Keratinocyte (primary cell): ENCODE results near the gene SLC25A21.

Experiments used
- EZH2 ChIP-seq: IDR thresholded peaks from one replicate; pipeline ENCODE4 v1.6.1; 2012; ENCODE audit warnings: inconsistent platforms, mild to moderate bottlenecking, low read length, moderate library complexity
- TF ChIP-seq, protein P1 (sequence below), 3 experiments: IDR thresholded peaks in 1 of 3; conservative IDR thresholded peaks in 1 of 3; optimal IDR thresholded peaks in 1 of 3; 2 replicates in 2 of 3; 3 replicates in 1 of 3; pipeline versions ENCODE3 to v1.5.1; 2011; ENCODE audit warnings: low read length in 3 of 3, mild to moderate bottlenecking in 3 of 3, moderate library complexity in 2 of 3, control low read depth in 1 of 3, inconsistent platforms in 1 of 3; ENCODE audit not compliant: insufficient read depth in 2 of 3; ENCODE audit errors: extremely low read depth in 1 of 3

DNA sequence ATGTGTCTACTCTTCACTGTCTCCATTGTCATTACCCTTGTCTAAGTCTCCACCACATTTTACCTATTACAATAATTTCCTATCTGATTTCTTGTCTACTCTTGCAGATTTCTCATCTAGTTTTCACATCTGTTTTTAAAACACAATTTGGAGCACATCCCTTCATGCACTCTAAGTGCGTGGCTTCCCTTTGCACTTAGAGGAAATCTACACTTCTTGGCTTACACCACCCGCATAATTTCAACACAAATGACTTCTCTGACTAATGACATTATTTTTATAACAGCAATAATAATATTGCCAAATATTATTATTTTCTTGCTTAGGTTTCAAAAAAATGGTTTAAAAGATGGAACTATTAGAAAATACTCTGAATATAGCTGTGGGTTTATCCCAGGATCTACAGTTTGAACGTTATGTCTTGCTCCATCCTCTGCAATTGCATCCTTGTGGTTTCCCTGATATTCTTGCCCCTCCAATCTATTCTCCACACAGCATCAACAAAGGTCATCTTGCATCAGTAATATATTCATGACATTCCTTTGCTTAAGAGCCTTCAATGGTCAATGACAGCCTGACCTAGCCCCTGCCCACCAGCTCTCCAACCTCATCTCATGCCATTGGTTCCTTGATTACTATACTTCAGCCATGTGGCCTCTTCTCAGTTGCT is 153.7 kb downstream of the SLC25A21 start:
- TF ChIP-seq, protein P1, sequence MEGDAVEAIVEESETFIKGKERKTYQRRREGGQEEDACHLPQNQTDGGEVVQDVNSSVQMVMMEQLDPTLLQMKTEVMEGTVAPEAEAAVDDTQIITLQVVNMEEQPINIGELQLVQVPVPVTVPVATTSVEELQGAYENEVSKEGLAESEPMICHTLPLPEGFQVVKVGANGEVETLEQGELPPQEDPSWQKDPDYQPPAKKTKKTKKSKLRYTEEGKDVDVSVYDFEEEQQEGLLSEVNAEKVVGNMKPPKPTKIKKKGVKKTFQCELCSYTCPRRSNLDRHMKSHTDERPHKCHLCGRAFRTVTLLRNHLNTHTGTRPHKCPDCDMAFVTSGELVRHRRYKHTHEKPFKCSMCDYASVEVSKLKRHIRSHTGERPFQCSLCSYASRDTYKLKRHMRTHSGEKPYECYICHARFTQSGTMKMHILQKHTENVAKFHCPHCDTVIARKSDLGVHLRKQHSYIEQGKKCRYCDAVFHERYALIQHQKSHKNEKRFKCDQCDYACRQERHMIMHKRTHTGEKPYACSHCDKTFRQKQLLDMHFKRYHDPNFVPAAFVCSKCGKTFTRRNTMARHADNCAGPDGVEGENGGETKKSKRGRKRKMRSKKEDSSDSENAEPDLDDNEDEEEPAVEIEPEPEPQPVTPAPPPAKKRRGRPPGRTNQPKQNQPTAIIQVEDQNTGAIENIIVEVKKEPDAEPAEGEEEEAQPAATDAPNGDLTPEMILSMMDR (optimal IDR thresholded peaks at IDR 0.05 in 1 of 3, IDR thresholded peaks at IDR 0.05 in 1 of 3, conservative IDR thresholded peaks at IDR 0.05 in 1 of 3; ENCODE audit: extremely low read depth in 1 of 3, insufficient read depth in 2 of 3, low read length in 3 of 3): no peak
- no peak for TF ChIP-seq EZH2
